MG63 (cell line): ENCODE measurements around the gene M6PR. TPM values are rescaled to one million over a fixed set of nuclear protein-coding genes. Genes with fewer than 3 reads are reported as not detected.

Source experiments
- DNase-seq: peaks from one replicate; pipeline ENCODE4 v3.0.0-alpha.2; 2020
- H3K27me3 ChIP-seq: fragments of 250-450 bp; sonication (Bioruptor Pico); 2 replicates; pipeline ENCODE4 v1.5.1; 2020; ENCODE audit warnings: mild to moderate bottlenecking, moderate library complexity
- H3K36me3 ChIP-seq: fragments of 250-450 bp; sonication (Bioruptor Pico); 2 replicates; pipeline ENCODE4 v1.5.1; 2020; ENCODE audit warnings: mild to moderate bottlenecking, moderate library complexity
- H3K4me3 ChIP-seq: fragments of 250-450 bp; sonication (Bioruptor Pico); 2 replicates; pipeline ENCODE4 v1.5.1; 2020; ENCODE audit warnings: mild to moderate bottlenecking, moderate library complexity
- H3K9me3 ChIP-seq: fragments of 250-450 bp; sonication (Bioruptor Pico); 2 replicates; pipeline ENCODE4 v1.5.1; 2020; ENCODE audit warnings: mild to moderate bottlenecking, moderate library complexity
- total RNA-seq: library from RNA; depleted of rRNA; stranded (reverse); fragments of >200 nt; shearing (Covaris generic); gene quantifications from 2 replicates; pipeline ENCODE4 v1.2.3, GENCODE V29; 2014; ENCODE audit warnings: low replicate concordance; rRNA removed

Gene M6PR
- total RNA-seq, result 153 and 164 TPM in 2 replicates

- DNase-seq, result peak; percentile 95
- Histone ChIP-seq H3K36me3 (peaks cover 19% of the 10 kb centered on the region), H3K27me3 (no peaks in the 10 kb centered on the region), H3K9me3 (no peaks in the 10 kb centered on the region), H3K4me3 (peak within 1 kb of the TSS; percentile 82)
Observed at GRCh38 chr12:8949342-8950220, at the start of gene M6PR. Gene M6PR, minus strand, starts transcription at chr12:8949645. Its CDS starts 3,241 bp downstream, at chr12:8946404.

GRCh38 chr12:8996682-8997405 lies 47.4 kb upstream of the M6PR start:
- Histone ChIP-seq H3K36me3 (no peaks in the 10 kb centered on the region), H3K9me3 (no peaks in the 10 kb centered on the region), H3K27me3 (no peaks in the 10 kb centered on the region), H3K4me3 (no peak overlapping the region)
- DNase-seq, result peak; percentile 4

DNA sequence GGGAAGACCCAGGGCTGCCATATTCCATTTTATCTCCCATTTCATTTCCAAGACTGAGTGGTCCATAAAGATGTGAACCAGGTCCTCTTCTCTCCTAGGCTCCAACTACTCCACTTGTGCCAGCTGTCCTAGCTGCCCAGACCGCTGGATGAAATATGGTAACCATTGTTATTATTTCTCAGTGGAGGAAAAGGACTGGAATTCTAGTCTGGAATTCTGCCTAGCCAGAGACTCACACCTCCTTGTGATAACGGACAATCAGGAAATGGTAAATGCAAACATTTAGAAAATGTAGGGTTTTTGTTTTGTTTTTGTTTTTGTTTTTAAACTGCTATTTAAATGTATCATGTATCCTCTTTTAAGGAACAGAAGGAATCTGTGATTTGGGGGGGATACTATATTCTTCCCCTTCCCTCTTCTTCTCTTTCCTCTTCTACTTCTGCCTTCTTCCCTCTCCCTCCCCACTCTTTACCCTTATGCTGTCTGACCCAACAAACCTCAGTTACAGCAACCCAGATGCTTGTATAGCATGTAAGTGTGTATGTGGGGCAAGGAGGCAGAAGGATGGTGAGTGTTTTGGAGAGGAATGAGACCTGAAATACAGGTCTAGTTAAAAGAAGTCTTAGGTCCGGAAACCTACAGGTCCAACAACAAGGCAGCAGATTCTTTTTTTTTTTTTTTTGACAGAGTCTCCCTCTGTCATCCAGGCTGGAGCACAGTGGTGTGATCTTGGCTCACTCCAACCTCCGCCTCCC lies 45.8 kb upstream of the M6PR start:
- Histone ChIP-seq H3K4me3 (no peak overlapping the region), H3K9me3 (no peaks in the 10 kb centered on the region), H3K36me3 (no peaks in the 10 kb centered on the region), H3K27me3 (no peaks in the 10 kb centered on the region)
- DNase-seq, result no peak

DNA sequence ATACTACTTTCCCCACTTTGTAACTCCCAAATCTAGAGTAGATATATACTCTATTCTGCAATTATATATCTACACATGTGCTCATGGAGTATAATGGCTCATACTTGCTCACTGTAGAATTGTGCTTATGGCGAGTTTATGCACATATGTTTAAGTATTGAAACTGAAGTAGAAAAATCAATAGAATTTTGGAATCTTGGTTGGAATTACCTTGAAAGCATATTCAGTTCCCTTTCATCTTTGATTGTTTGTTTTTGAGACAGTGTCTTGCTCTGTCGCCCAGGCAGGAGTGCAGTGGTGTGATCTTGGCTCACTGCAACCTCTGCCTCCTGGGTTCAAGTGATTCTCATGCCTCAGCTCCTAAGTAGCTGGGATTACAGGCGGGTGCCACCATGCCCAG lies 44.4 kb upstream of the M6PR start:
- DNase-seq, result no peak
- H3K27me3 ChIP-seq, result no peaks in the 10 kb centered on the region
- H3K36me3 ChIP-seq, result no peaks in the 10 kb centered on the region
- H3K9me3 ChIP-seq, result no peaks in the 10 kb centered on the region
- H3K4me3 ChIP-seq, result no peak overlapping the region

GRCh38 chr12:8991371-8992345 lies 42.2 kb upstream of the M6PR start:
- H3K36me3 ChIP-seq, result no peaks in the 10 kb centered on the region
- no peaks in the 10 kb centered on the region for H3K27me3 ChIP-seq
- DNase-seq, result no peak
- no peak overlapping the region for H3K4me3 ChIP-seq
- H3K9me3 ChIP-seq, result no peaks in the 10 kb centered on the region

GRCh38 chr12:8989413-8989812 lies 40.0 kb upstream of the M6PR start, which contains the start of gene KLRG1:
Gene KLRG1, plus strand, starts transcription at chr12:8989546. Its CDS starts 90 bp downstream, at chr12:8989636.
- no peak within 1 kb of the TSS for H3K4me3 ChIP-seq
- no peak for DNase-seq
- H3K9me3 ChIP-seq, result no peaks in the 10 kb centered on the region
- no peaks in the 10 kb centered on the region for H3K27me3 ChIP-seq
- no peaks in the 10 kb centered on the region for H3K36me3 ChIP-seq

DNA sequence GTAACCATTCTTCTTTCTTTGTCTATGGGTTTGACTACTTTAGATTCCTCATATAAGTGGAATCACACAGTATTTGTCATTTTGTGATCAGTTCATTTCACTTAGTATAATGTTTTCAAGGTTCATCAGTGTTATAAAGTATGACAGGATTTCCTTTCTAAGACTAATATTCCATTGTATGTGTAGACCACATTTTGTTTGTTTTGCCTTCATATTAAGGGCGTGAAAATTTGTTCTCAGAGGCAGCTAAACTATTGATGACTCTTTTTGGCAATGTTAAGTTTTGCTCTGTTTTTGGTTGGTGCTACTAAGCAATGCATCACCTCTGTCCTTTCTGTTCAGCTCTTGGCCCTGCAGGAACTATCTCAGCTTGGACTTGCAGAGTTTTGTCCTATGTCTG lies 38.2 kb upstream of the M6PR start:
- Histone ChIP-seq H3K36me3 (no peaks in the 10 kb centered on the region), H3K4me3 (no peak overlapping the region), H3K9me3 (no peaks in the 10 kb centered on the region), H3K27me3 (no peaks in the 10 kb centered on the region)
- DNase-seq, result no peak

GRCh38 chr12:8987163-8987562 lies 37.7 kb upstream of the M6PR start:
- H3K4me3 ChIP-seq, result no peak overlapping the region
- no peaks in the 10 kb centered on the region for H3K9me3 ChIP-seq
- H3K36me3 ChIP-seq, result no peaks in the 10 kb centered on the region
- DNase-seq, result no peak
- no peaks in the 10 kb centered on the region for H3K27me3 ChIP-seq

DNA sequence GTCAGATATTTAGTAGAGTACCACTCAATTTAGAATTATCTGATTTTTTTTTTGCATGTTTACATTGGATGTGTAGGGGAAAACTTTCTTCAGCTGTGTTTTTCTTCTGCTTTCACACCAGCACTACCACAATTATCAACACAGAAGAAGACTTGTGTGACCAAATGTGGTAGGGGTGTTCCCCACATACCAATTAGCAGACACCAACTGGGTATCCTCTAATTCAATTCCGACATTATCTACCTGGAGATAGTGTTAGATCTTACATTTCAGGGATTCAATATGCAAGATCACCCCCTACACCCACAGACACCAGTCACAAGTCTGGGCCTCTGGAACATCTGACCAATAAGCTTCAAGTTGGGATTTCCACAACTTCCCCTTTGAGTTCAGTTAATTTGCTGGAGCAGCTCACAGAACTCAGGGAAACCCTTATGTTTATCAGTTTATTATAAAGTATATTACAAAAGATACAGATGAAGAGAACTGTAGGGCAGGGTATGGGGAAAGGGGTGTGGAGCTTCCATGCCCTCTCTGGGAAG lies 35.8 kb upstream of the M6PR start:
- Histone ChIP-seq H3K9me3 (no peaks in the 10 kb centered on the region), H3K27me3 (no peaks in the 10 kb centered on the region)
- DNase-seq, result no peak

DNA sequence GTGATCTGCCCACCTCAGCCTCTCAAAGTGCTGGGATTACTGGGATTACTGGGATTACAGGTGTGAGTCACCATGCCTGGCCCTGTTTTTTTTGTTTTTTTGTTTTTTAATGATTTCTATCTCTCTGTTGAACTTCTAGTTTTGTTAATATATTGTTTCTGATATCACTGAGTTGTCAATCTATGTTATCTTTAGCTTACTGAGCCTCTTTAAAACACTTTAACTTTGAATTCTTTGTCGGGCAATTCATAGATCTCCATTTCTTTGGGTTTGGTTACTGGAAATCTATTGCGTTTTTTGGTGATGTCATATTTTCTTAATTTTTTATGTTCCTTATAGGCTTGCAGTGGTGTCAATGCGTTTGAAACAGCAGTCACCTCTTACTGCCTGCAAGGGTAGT lies 30.7 kb upstream of the M6PR start:
- H3K36me3 ChIP-seq, result no peaks in the 10 kb centered on the region
- no peak overlapping the region for H3K4me3 ChIP-seq
- no peaks in the 10 kb centered on the region for H3K27me3 ChIP-seq
- DNase-seq, result no peak
- H3K9me3 ChIP-seq, result no peaks in the 10 kb centered on the region

More for the DNA sequence above, 35.8 kb upstream of the M6PR start:
- Histone ChIP-seq H3K4me3 (no peak overlapping the region), H3K36me3 (no peaks in the 10 kb centered on the region)

- H3K9me3 ChIP-seq, result peaks cover 5% of the 10 kb centered on the region; the same call in 1 of the 2 replicates
- H3K4me3 ChIP-seq, result no peak overlapping the region
Observed at GRCh38 chr12:8970432-8970831, 21.0 kb upstream of the M6PR start.

DNA sequence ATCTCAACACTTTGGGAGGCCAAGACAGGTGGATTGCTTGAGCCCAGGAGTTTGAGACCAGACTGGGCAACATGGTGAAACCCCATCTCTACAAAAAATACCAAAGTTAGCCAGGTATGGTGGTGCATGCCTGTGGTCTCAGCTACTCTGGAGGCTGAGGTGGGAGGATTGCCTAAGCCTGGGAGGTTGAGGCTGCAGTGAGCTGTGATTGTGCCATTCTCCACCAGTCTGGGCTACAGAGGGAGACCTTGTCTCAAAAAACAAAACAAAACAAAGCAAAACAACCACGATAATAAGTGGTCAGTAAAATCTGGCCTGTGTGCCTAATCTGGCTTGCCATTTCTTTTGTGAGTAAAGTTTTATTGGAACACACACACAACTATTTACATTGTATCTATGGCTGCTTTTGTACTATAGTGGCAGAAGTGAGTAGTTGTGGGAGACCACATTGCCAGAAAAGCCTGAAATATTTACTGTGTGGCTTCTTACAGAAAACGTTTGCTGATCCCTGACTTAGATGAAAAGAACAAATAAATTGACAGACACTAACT lies 20.5 kb upstream of the M6PR start:
- Histone ChIP-seq H3K27me3 (no peaks in the 10 kb centered on the region), H3K9me3 (peaks cover 5% of the 10 kb centered on the region; the same call in 1 of the 2 replicates), H3K36me3 (no peaks in the 10 kb centered on the region), H3K4me3 (no peak overlapping the region)
- no peak for DNase-seq

More at GRCh38 chr12:8970432-8970831, 21.0 kb upstream of the M6PR start:
- Histone ChIP-seq H3K27me3 (no peaks in the 10 kb centered on the region), H3K36me3 (no peaks in the 10 kb centered on the region)
- DNase-seq, result no peak

- DNase-seq, result no peak
- Histone ChIP-seq H3K27me3 (no peaks in the 10 kb centered on the region), H3K36me3 (no peaks in the 10 kb centered on the region), H3K4me3 (no peak overlapping the region), H3K9me3 (peaks cover 5% of the 10 kb centered on the region; the same call in 1 of the 2 replicates)
Observed at GRCh38 chr12:8968761-8969160, 19.3 kb upstream of the M6PR start.

DNA sequence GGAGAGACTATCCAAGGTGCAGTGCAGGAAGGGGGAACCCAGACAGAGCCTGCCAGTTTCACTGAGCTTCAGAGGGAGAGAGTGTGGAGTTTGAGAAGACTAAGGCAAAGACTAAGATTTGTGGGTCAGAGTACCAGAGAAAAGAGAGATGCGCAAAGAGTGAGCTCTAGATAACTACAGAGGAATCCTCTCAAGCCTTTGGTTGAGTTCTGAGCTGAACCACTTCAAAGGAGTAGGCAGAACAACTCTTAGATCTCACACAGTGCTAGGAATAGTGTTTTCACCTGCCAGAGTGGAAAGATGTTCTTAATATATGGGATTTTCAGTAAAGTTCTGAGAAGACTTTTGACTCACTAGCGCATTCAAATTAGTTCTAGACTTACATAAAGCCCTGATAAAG lies 10.7 kb upstream of the M6PR start:
- no peaks in the 10 kb centered on the region for H3K27me3 ChIP-seq
- no peaks in the 10 kb centered on the region for H3K36me3 ChIP-seq
- no peaks in the 10 kb centered on the region for H3K9me3 ChIP-seq
- H3K4me3 ChIP-seq, result no peak overlapping the region
- no peak for DNase-seq

DNA sequence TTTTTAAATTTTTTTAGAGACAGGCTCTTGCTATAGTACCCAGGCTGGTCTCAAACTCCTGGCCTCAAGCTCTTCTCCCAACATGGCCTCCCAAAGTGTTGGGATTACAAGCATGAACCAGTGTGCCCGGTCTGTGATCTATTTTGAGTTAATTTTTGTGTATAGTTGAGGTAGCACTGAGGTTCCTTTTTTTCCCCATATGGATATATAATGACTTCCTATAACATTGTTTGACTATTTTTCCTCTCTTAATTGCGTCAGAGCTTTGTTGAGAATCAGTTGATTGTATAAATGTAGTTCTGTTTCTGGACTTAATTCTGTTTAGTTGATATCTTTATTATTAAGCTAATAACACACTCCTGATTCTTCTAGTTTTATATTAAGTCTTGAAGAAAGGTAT lies 8.6 kb upstream of the M6PR start:
- Histone ChIP-seq H3K27me3 (no peaks in the 10 kb centered on the region), H3K9me3 (no peaks in the 10 kb centered on the region), H3K4me3 (no peak overlapping the region), H3K36me3 (no peaks in the 10 kb centered on the region)
- DNase-seq, result no peak
